LNCaP clone FGC (cell line): Measurements from ENCODE around the gene RIMS1.
A peak's percentile ranks its signal among the peaks of the same experiment; 100 is the strongest.

Source experiments
- DNase-seq: peaks from one replicate; pipeline ENCODE4 v3.0.0-alpha.2; 2011; ENCODE audit warnings: low read depth
- H3K4me3 ChIP-seq: 2 replicates; pipeline ENCODE4 v1.5.1; 2011; ENCODE audit warnings: mild to moderate bottlenecking, low read depth, low read length, control low read depth
- TF ChIP-seq, protein P1 (sequence below): IDR thresholded peaks from 2 replicates; pipeline ENCODE4 v1.5.1; 2012; ENCODE audit warnings: mild to moderate bottlenecking; ENCODE audit not compliant: control insufficient read depth, insufficient read depth; ENCODE audit errors: extremely low read depth

The RIMS1 gene

DNA sequence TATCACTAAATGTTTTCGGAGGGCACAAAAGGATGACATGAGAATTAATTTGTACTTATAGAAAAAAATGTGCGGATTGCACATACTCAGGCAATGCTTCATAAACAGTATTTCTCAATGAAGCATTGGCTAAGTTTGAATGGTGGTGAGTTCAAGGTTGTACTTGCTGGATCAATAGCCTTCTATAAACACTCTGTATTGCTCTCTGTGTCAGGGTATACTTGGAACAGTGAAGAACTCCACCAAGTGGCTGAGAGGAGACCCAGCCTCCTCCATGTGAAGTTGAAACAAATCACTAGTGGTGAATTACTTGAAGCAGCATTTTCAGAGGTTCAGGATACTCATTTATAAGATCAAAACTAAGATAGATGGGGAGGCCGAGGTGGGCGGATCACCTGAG is 360.6 kb downstream of the RIMS1 start:
- TF ChIP-seq, protein P1, sequence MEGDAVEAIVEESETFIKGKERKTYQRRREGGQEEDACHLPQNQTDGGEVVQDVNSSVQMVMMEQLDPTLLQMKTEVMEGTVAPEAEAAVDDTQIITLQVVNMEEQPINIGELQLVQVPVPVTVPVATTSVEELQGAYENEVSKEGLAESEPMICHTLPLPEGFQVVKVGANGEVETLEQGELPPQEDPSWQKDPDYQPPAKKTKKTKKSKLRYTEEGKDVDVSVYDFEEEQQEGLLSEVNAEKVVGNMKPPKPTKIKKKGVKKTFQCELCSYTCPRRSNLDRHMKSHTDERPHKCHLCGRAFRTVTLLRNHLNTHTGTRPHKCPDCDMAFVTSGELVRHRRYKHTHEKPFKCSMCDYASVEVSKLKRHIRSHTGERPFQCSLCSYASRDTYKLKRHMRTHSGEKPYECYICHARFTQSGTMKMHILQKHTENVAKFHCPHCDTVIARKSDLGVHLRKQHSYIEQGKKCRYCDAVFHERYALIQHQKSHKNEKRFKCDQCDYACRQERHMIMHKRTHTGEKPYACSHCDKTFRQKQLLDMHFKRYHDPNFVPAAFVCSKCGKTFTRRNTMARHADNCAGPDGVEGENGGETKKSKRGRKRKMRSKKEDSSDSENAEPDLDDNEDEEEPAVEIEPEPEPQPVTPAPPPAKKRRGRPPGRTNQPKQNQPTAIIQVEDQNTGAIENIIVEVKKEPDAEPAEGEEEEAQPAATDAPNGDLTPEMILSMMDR, result peak; percentile 46
- H3K4me3 ChIP-seq, result no peak overlapping the region

DNA sequence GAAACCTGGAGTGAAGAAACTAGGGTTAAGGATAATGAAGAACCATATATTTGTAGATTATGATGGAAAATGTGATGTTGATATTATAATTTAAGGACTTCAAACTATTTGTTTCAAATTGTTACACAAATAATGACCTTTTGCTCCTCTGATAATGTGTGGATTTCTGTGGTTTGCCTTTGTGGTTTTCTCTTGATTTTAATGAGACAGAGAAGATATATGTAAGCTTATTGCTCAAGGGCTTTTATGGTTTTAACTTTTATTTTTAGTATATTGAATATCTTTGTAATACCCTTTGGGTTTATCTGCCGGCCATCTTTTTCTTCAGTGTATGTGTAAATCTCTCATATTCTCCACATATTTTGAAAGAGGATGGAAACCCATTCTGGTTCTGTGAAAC is 362.3 kb downstream of the RIMS1 start:
- DNase-seq, result no peak
- TF ChIP-seq, protein P1, result no peak
- no peak overlapping the region for H3K4me3 ChIP-seq

More for the DNA sequence above, 360.6 kb downstream of the RIMS1 start:
- no peak for DNase-seq

DNA sequence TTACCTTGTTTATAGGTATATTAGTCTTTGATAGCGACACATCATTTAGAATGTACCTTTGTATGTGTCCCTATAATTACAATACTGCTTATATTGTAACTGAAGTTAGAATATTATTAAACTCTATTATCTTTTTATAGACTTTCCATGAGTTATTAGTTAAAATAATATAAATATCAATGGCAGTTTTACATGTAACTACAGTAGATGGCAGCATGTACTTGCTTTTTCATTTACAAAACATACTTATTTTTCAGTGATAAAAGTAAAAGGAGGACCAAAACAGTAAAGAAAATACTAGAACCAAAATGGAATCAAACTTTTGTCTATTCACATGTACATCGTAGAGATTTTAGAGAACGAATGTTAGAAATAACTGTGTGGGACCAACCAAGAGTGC is 364.3 kb downstream of the RIMS1 start:
- DNase-seq, result no peak
- TF ChIP-seq, protein P1, result peak; percentile 34
- H3K4me3 ChIP-seq, result no peak overlapping the region

DNA sequence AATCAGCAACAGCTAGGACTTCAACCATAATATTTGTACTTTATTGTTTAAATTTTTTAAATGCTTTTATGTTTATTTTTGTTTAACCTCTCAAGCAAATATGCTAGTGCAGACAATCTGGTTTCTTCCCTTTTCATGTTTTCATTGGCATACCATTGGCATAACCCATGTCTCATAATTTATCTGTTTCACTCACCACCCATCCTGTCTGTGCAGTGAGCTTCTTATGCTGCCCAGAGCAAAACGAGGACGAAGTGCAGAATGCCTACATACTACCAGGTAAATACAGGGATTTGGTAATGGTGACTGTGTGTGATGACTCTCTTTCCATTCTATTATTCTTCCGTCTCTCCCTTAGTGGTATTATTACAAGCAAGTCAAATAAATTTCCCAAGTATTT is 374.1 kb downstream of the RIMS1 start:
- peak; percentile 88 for DNase-seq
- peak overlapping the region; percentile 51 for H3K4me3 ChIP-seq
- TF ChIP-seq, protein P1, result no peak

DNA sequence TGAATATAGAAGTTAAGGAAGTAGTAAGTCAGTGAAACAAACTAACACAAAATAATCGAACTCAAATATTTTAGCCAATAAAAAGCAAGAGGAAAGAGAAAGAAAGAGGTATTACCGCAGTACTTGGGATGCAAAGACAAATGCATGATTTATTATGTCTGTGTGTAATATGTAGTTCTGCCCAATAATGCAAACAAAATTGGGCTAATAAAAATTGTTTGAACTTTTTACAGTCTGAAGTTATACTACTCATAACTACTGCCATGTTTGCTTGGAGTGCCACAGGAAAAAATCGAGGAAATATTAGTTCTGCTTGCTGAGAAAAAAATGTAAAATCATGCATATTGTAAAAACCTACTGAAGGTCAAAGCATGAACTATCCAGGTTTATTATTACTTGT is 375.2 kb downstream of the RIMS1 start:
- TF ChIP-seq, protein P1, result no peak
- peak overlapping the region; percentile 51 for H3K4me3 ChIP-seq
- DNase-seq, result peak; percentile 72

DNA sequence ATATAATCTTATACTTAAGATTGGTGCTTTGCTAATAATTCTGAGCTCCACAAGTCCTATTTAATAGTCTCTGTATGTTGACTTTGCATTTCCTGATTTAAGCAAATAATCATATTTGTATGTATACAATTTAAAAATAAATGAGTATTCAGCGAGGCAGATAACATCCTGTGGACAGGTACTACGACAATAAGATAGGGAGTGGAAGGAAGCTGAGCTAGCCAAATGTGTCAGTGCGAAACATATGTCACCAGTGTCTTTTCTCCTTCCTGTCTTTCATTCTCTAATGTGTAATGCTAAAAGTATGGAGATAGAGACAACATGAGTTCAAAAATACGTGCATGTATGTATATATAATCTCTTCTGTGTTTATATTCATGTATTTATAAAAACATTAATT is 375.9 kb downstream of the RIMS1 start:
- TF ChIP-seq, protein P1, result no peak
- peak; percentile 78 for DNase-seq
- H3K4me3 ChIP-seq, result peak overlapping the region; percentile 51

DNA sequence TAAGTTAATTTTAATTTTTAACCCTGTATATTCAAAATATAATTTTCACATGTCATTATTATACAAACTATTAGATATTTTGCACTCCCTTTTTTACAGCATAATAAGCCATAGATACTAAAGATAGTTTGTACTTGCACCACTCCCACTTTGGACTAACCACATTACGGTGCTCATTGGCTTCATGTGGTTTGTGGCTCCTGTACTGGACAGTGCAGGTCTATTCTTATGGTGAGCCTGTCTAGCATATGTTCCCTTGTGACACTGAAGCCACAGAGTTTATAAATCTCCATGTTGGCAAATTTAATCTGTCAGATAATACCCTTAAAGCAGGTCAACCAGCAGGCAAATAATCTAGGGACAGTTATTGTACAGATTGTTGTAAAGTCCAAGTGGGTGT is 381.1 kb downstream of the RIMS1 start:
- DNase-seq, result no peak
- H3K4me3 ChIP-seq, result no peak overlapping the region
- TF ChIP-seq, protein P1, result no peak
